HFF-Myc (cell line): ENCODE data around the gene FAM83C.
A peak's percentile ranks its signal among the peaks of the same experiment; 100 is the strongest.

Experiments
- DNase-seq: peaks from one replicate; pipeline ENCODE4 v3.0.0-alpha.2; 2011; ENCODE audit warnings: low read depth; ENCODE audit errors: extremely low read depth
- H3K4me3 ChIP-seq: replicated peaks from 2 replicates; pipeline ENCODE4 v1.5.1; 2011; ENCODE audit warnings: low read depth, mild to moderate bottlenecking, control low read depth, low read length
- TF ChIP-seq, protein P1 (sequence below): IDR thresholded peaks from 2 replicates; pipeline ENCODE4 v1.5.1; 2012; ENCODE audit warnings: mild to moderate bottlenecking, low read depth, low read length, control low read depth; ENCODE audit errors: missing control alignments

The FAM83C gene

DNA sequence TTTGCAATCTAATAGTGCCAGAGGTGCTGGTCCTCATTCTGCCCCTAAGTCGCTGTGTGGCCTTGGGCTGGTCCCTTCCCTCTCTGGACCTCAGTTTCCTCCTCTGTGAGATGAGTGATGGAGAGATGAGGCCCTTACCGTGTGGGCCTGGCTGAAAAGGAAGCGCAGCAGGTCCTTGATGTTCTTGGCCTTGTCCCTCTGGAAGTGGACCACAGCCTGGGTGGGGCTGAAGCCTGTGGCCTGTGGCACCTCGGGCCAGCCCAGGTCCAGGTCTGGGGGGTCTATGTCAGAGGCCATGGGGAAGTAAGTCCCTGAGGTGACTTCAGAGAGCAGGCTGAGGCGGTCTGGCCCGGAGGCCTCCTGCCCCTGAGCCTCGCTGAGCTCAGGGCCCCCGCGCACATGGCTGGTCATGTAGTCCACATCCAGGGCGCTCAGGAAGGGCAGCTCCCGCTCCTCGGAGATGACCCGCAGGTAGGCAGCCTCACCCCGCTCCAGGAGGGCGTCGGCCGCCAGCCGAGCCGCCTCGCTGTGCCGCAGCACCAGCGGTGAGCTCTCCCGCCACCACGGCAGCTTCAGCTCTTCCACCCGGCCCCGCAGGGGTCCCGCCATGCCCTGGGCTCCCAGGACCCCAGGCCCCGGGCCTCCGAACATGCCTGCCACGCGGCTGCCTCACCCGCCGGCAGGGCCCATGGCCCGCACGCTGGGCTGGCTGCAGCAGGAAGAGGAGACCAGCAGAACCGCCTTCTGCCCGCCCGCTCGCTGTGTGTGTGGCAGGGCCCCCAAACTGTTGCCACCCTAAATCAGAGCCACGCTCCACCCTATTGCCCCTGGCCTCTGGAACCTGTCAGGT is at the start of gene FAM83C:
TSS of gene FAM83C (minus strand) at position 772 of the 850 bp plus-strand sequence. CDS start at position 651, 121 bp downstream.
- no peak within 1 kb of the TSS for H3K4me3 ChIP-seq
- TF ChIP-seq, protein P1, sequence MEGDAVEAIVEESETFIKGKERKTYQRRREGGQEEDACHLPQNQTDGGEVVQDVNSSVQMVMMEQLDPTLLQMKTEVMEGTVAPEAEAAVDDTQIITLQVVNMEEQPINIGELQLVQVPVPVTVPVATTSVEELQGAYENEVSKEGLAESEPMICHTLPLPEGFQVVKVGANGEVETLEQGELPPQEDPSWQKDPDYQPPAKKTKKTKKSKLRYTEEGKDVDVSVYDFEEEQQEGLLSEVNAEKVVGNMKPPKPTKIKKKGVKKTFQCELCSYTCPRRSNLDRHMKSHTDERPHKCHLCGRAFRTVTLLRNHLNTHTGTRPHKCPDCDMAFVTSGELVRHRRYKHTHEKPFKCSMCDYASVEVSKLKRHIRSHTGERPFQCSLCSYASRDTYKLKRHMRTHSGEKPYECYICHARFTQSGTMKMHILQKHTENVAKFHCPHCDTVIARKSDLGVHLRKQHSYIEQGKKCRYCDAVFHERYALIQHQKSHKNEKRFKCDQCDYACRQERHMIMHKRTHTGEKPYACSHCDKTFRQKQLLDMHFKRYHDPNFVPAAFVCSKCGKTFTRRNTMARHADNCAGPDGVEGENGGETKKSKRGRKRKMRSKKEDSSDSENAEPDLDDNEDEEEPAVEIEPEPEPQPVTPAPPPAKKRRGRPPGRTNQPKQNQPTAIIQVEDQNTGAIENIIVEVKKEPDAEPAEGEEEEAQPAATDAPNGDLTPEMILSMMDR: no peak
- DNase-seq: no peak

DNA sequence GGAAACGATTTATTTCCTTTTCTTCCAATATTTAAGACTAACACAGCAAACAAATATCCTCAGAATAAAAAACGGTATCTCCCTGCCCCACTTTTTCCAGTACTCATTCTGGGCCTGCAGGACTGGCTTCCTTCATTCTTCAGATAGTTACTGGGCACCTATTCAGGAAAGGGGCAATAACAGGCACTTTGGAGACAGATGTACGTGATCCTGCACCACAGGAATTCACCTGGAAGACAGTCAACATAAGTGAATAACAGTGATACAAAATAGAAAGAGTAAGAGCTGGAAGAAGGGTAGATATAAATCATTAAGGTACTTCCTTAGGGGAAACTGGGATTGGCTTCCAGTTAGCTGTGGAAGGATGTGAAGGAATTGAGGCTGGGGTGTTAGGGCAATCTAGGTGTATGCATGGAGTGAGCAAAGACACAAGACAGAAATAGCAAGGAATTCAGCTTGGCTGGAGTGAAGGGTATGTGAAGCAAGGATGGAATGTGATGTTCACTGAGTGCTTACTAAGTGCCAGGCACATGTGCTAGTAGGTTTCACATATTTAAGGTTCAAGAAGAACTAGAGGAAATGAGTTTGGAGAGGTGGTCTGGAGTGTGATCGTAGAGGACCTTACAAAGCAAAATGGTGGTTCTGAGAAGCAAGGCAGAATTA is 49.3 kb upstream of the FAM83C start:
- no peak for DNase-seq
- H3K4me3 ChIP-seq: no peak overlapping the region
- TF ChIP-seq, protein P1: no peak

DNA sequence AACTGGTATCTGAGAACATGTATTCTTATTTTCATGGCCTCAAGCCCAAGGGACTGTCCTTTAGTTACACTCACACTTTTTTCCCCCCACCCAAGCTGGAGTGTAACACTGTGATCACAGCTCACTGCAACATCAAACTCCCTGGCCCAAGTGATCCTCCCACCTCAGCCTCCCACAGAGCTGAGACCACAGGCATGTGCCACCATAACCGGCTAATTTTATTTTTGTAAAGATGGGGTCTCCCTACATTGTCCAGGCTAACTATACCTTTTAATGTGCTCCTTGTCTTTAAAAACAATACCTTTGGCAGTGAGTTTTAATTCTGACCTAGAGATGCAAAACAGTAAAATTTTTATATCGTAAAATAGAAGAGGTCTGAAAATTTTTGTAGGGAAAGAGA is 48.2 kb upstream of the FAM83C start:
- TF ChIP-seq, protein P1: no peak
- no peak overlapping the region for H3K4me3 ChIP-seq
- no peak for DNase-seq

DNA sequence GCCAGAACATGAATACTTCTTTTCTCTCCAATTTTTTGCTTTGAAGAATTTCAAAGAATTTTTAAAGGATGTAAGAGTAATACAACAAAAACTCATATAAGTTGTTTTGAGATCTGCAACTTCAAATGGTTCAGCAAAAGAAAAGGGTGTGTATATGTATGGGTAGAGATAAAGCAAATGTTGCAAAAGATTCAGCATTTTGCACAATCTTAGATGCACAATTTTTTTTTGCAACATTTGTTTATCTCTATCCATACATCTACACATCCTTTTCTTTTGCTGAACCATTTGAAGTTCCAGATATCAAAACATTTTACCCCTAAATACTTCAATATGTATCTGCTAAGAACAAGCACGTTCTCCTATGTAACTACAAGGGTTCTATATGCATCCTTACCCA is 47.4 kb upstream of the FAM83C start:
- H3K4me3 ChIP-seq: no peak overlapping the region
- DNase-seq: no peak
- TF ChIP-seq, protein P1: no peak

DNA sequence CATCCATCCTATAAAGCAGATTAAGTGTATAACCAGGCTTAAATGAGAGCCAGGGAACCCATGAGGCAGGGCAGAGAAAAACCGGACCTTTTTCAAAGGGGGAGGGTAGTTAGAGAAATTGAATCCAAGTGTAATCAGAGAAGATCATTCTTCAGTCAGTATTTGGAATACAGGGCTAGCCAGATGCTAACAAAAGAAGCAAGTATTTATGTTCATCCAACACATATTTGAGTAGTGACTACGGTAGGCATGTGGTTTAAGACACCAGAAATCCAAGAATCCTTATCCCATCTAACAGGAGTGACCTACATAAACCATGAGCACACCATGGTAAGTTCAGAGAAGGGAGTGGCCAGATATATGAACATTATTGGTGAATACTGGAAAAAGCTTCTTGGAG is 46.8 kb upstream of the FAM83C start:
- TF ChIP-seq, protein P1: no peak
- DNase-seq: peak; percentile 97
- no peak overlapping the region for H3K4me3 ChIP-seq

DNA sequence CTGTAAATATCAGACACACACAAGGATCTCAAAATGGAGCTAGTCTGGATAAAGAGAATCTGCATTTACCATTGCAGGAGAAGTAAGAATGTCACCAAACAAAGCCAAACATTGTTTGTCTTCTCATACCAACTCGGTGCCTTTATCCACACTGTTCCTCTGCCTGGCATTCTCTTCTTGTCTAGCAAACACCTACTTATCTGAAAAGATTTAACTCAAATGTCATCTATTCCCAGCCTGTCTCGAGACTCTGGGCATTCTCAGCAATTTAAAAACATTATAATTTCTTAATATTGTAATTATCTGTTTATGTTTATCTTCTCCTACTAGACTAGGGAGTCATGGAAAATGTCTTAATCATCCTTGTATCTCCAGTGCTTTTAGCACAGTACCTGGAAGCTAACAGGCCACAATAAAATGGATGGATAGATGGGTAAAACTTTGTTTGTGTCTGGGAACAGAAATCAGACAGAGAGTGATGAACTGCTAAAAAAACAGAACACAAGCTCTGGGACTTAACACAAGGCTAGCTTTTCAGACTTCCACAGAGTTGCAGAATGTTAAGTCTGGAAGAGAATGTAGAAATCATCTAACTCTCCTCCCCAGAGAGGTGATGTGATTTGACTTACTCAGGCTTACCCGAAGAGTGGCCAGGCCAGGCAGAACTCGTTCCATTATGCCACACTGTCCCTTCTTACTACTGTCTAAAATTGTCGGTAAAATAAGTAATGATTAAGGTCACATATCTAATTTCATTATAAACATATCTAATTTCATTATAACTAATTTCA is 42.3 kb upstream of the FAM83C start:
- no peak for DNase-seq
- TF ChIP-seq, protein P1: no peak
- no peak overlapping the region for H3K4me3 ChIP-seq
